OCI-LY3 (cell line): ENCODE results near the gene PRXL2A.
A peak's percentile ranks its signal among the peaks of the same experiment; 100 is the strongest.

Experiments used
- CTCF ChIP-seq: fragments of 200-600, 300-600 bp; sonication (generic); IDR thresholded peaks from 2 replicates; pipeline ENCODE4 v1.5.1; 2014; ENCODE audit warnings: antibody characterized with exemption, low read length, low read depth
- EZH2phosphoT487 ChIP-seq: fragments of 200-600 bp; shearing (Covaris generic); IDR thresholded peaks from 2 replicates; pipeline ENCODE4 v1.6.1; 2018; ENCODE audit warnings: antibody characterized with exemption, mixed run types, low read depth

GRCh38 chr10:80453056-80453841 lies 44.9 kb downstream of the PRXL2A start:
- TF ChIP-seq CTCF (peak; percentile 20; the same call in 1 of the 2 replicates), EZH2phosphoT487 (no peak)
